ENCODE results near the gene LRP1B.

GRCh38 chr2:140627885-140628284 is 1502.9 kb downstream of the LRP1B start:
- TF ChIP-seq CTCF (IDR thresholded peaks at IDR 0.05) = no peak
- TF ChIP-seq ZFX (IDR thresholded peaks at IDR 0.05; ENCODE audit: borderline replicate concordance) = no peak
